LNCaP clone FGC (cell line): ENCODE results near the gene MICAL2.

Source experiments
- DNase-seq: peaks from one replicate; pipeline ENCODE4 v3.0.0-alpha.2; 2011; ENCODE audit warnings: low read depth
- H3K4me3 ChIP-seq: 2 replicates; pipeline ENCODE4 v1.5.1; 2011; ENCODE audit warnings: mild to moderate bottlenecking, low read depth, low read length, control low read depth
- TF ChIP-seq, protein P1 (sequence below): IDR thresholded peaks from 2 replicates; pipeline ENCODE4 v1.5.1; 2012; ENCODE audit warnings: mild to moderate bottlenecking; ENCODE audit not compliant: control insufficient read depth, insufficient read depth; ENCODE audit errors: extremely low read depth

The MICAL2 gene

DNA sequence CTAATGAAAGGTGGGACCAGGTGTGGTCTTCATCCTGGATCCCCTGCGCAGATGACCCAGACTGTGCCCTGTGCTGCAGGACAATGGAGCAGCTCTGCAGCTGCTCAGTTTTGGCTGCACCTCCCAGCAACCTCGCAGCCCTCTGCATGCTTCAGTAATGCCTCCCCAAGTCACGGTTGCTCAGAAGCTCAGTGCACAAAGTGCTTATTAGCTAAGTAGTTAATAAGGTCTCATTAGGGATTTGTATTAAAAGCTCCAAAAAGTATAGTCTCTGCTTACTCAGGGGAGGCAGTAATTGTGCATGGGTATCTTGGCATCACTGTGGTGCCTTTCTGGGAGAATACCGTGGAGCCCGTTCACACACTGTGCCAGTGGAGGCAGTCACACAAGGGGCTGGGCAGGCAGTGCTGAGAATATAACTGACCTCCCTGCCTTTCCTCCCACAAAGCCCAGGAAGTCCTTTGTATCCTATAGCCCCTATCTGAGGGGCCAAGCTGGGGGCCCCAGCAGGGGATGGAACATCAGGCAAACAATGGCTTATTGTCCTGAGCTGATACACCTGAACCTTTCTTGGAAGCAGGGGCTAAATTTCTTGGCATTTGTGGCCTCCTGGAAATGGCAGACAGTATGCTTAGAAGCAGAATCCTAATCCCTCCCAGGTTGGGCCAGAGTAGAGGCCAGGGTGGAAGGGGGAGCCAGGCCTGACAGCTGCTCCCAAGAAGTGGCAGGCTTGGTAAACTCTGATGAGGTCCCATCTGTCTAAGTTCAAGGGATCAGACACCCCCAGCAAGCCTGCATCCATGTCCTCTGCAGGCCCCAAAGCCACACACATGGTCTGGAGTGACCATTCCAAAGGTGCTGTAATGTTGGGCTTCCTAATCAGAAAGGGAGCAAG lies 141.5 kb downstream of the MICAL2 start:
- TF ChIP-seq, protein P1, sequence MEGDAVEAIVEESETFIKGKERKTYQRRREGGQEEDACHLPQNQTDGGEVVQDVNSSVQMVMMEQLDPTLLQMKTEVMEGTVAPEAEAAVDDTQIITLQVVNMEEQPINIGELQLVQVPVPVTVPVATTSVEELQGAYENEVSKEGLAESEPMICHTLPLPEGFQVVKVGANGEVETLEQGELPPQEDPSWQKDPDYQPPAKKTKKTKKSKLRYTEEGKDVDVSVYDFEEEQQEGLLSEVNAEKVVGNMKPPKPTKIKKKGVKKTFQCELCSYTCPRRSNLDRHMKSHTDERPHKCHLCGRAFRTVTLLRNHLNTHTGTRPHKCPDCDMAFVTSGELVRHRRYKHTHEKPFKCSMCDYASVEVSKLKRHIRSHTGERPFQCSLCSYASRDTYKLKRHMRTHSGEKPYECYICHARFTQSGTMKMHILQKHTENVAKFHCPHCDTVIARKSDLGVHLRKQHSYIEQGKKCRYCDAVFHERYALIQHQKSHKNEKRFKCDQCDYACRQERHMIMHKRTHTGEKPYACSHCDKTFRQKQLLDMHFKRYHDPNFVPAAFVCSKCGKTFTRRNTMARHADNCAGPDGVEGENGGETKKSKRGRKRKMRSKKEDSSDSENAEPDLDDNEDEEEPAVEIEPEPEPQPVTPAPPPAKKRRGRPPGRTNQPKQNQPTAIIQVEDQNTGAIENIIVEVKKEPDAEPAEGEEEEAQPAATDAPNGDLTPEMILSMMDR, result no peak
- H3K4me3 ChIP-seq, result no peak overlapping the region
- DNase-seq, result no peak

DNA sequence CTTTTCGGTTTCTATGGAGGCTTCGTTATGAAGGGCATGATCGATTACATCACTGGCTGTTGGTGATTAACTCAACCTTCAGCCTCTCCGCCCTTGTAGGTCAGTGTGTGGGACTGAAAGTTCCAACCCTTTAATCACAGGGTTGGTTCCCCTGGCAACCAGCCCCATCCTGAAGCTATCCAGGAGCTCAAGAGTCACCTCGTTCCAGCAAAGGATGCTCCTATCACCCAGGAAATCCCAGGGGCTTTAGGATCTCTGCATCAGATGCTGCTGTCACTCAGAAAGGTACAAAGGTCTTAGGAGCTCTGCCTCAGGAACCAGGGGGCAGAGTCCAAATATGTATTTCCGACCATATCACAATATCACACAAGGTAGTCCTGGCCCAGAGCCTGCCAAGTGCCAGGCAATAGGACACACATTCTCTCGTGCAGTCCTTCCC lies 143.5 kb downstream of the MICAL2 start:
- DNase-seq, result no peak
- TF ChIP-seq, protein P1, result no peak
- no peak overlapping the region for H3K4me3 ChIP-seq

DNA sequence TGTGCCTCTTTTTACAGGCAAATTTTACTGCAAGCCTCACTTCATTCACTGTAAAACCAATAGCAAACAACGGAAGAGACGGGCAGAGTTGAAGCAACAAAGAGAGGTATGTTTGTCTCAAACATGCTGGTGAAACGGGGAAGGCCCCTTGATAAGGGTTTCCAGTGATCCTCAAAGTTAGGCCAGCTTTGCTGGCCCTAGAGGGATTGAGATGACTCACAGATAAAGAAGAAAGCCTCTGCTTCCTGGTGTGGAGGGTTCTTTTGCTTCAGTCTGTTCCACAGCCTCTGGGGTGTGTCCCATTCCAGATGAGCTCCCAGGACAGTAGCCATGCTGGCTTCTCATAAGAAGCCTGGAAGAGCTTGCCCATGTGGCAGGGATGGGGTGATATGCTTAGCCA lies 148.1 kb downstream of the MICAL2 start:
- DNase-seq, result no peak
- TF ChIP-seq, protein P1, result no peak

GRCh38 chr11:12259956-12260355 lies 149.6 kb downstream of the MICAL2 start:
- DNase-seq, result no peak
- H3K4me3 ChIP-seq, result no peak overlapping the region
- TF ChIP-seq, protein P1, result no peak

More for the DNA sequence above, 148.1 kb downstream of the MICAL2 start:
- H3K4me3 ChIP-seq, result no peak overlapping the region

GRCh38 chr11:12260731-12261521 lies 150.5 kb downstream of the MICAL2 start:
- H3K4me3 ChIP-seq, result no peak overlapping the region
- TF ChIP-seq, protein P1, result no peak
- DNase-seq, result no peak

DNA sequence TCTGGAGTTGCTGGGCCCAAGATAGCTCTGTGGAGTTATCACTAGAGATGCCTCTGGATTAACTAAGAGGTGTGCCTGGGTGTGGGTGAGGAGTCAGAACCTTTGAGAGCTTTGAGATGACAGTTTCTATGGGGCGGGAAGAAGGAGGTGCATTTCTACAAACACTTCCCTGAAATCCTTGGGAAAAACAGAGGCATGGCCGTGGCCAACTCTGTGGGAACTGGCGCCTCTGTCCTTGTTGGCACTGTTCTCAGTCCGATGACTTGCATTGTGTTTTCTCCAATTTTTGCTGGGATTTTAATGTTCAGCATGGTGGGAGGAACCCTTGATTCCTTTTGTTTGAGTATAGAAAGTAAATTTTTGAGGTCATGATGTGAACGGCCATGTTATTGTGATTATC lies 151.2 kb downstream of the MICAL2 start:
- no peak for DNase-seq
- TF ChIP-seq, protein P1, result no peak
- H3K4me3 ChIP-seq, result no peak overlapping the region
